HG02884 (cell line): ENCODE data around the gene PLEKHM2.

Experiments used
- ATAC-seq: cut with Tn5 transposase; IDR thresholded peaks from one replicate; pipeline ENCODE4 v1.9.1; 2021; ENCODE audit warnings: mild to moderate bottlenecking, moderate library complexity; ENCODE audit not compliant: unreplicated experiment

Gene PLEKHM2

GRCh38 chr1:15674386-15675159, 9.5 kb upstream of the PLEKHM2 start:
- no peak for ATAC-seq

- ATAC-seq: no peak
Measured at GRCh38 chr1:15676010-15676409, 8.1 kb upstream of the PLEKHM2 start.

GRCh38 chr1:15676688-15677661, 7.1 kb upstream of the PLEKHM2 start:
- ATAC-seq: no peak

GRCh38 chr1:15678578-15678977, 5.5 kb upstream of the PLEKHM2 start:
- no peak for ATAC-seq

- no peak for ATAC-seq
Measured at GRCh38 chr1:15680131-15680530, 4.0 kb upstream of the PLEKHM2 start.

- ATAC-seq: no peak
Measured at GRCh38 chr1:15680561-15681348, 3.4 kb upstream of the PLEKHM2 start.

- no peak for ATAC-seq
Measured at GRCh38 chr1:15681349-15682292, 2.5 kb upstream of the PLEKHM2 start.

- ATAC-seq: no peak
Measured at GRCh38 chr1:15682936-15683341, 1.2 kb upstream of the PLEKHM2 start.

- ATAC-seq: no peak
Measured at GRCh38 chr1:15683345-15684039, 628 bp upstream of the PLEKHM2 start.

GRCh38 chr1:15684468-15685291, 560 bp downstream of the PLEKHM2 start:
- ATAC-seq: no peak

- ATAC-seq: no peak
Measured at GRCh38 chr1:15685820-15686219, 1.7 kb downstream of the PLEKHM2 start.

- ATAC-seq: no peak
Measured at GRCh38 chr1:15687446-15687845, 3.3 kb downstream of the PLEKHM2 start.

GRCh38 chr1:15690317-15690716, 6.2 kb downstream of the PLEKHM2 start:
- ATAC-seq: no peak

- ATAC-seq: no peak
Measured at GRCh38 chr1:15691434-15692032, 7.4 kb downstream of the PLEKHM2 start.

- no peak for ATAC-seq
Measured at GRCh38 chr1:15692121-15692682, 8.1 kb downstream of the PLEKHM2 start.

- ATAC-seq: no peak
Measured at GRCh38 chr1:15693371-15693770, 9.3 kb downstream of the PLEKHM2 start.

GRCh38 chr1:15696956-15697521, 12.9 kb downstream of the PLEKHM2 start:
- ATAC-seq: peak; percentile 88
